ENCODE measurements around the gene TANGO6.

DNA sequence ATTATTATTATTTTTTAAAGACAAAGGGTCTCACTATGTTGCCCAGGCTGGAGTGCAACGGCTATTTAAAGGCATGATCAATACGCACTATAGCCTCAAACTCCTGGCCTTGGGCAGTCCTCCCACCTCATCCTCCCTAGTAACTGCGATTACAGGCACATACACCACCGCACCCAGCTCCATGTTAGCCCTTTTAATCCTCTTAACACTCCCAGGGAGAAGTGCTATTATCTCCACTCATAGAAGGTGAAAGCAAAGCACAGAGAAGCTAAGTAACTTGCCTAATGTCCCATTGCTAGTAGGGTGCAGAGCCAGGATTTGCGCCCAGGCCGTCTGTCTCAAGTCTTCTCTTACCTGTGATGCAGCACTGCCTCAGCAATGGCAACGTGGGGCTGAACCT lies 267.1 kb downstream of the TANGO6 start:
- TF ChIP-seq, protein P1, sequence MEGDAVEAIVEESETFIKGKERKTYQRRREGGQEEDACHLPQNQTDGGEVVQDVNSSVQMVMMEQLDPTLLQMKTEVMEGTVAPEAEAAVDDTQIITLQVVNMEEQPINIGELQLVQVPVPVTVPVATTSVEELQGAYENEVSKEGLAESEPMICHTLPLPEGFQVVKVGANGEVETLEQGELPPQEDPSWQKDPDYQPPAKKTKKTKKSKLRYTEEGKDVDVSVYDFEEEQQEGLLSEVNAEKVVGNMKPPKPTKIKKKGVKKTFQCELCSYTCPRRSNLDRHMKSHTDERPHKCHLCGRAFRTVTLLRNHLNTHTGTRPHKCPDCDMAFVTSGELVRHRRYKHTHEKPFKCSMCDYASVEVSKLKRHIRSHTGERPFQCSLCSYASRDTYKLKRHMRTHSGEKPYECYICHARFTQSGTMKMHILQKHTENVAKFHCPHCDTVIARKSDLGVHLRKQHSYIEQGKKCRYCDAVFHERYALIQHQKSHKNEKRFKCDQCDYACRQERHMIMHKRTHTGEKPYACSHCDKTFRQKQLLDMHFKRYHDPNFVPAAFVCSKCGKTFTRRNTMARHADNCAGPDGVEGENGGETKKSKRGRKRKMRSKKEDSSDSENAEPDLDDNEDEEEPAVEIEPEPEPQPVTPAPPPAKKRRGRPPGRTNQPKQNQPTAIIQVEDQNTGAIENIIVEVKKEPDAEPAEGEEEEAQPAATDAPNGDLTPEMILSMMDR (IDR thresholded peaks at IDR 0.05; ENCODE audit: borderline replicate concordance, extremely low read depth, low read length, poor library complexity, severe bottlenecking) = no peak
- no peak for TF ChIP-seq EZH2 (IDR thresholded peaks at IDR 0.05; ENCODE audit: borderline replicate concordance, low read depth, low read length, severe bottlenecking)

Data from DND-41 (cell line).